Measurements from ENCODE around the gene SMIM23. TPM values are rescaled to one million over a fixed set of nuclear protein-coding genes. Genes with fewer than 3 reads are reported as not detected.

Gene SMIM23
- total RNA-seq, 2 donors from 2014 or later, result not detected

DNA sequence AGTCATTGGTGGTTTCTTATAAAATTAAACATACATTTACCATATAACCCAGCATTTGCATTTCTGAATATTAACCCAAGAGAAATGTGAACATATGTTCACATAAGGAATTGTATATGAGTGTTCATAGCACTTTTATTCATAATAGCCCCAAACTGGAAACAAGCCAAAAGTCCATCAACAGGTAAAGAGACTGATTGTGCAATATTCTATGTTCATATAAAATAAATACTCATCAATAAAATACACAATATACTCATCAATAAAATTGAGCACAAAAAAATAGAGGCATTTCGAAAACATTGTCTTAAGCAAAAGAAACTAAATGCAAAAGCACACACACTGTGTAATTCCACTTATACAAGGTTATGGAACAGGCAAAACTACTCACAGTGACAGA lies 3.7 kb downstream of the SMIM23 start:
- H3K36me3 ChIP-seq, result no peaks in the 10 kb centered on the region
- TF ChIP-seq, protein P1, sequence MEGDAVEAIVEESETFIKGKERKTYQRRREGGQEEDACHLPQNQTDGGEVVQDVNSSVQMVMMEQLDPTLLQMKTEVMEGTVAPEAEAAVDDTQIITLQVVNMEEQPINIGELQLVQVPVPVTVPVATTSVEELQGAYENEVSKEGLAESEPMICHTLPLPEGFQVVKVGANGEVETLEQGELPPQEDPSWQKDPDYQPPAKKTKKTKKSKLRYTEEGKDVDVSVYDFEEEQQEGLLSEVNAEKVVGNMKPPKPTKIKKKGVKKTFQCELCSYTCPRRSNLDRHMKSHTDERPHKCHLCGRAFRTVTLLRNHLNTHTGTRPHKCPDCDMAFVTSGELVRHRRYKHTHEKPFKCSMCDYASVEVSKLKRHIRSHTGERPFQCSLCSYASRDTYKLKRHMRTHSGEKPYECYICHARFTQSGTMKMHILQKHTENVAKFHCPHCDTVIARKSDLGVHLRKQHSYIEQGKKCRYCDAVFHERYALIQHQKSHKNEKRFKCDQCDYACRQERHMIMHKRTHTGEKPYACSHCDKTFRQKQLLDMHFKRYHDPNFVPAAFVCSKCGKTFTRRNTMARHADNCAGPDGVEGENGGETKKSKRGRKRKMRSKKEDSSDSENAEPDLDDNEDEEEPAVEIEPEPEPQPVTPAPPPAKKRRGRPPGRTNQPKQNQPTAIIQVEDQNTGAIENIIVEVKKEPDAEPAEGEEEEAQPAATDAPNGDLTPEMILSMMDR (IDR thresholded peaks at IDR 0.05), result no peak
- no peaks in the 10 kb centered on the region for H3K4me1 ChIP-seq
- no peaks in the 10 kb centered on the region for H3K27me3 ChIP-seq
- H3K9me3 ChIP-seq, result no peaks in the 10 kb centered on the region
- DNase-seq (ENCODE audit: low spot score), result no peak
- no peak overlapping the region for H3K4me3 ChIP-seq
- H3K27ac ChIP-seq, result no peak overlapping the region

DNA sequence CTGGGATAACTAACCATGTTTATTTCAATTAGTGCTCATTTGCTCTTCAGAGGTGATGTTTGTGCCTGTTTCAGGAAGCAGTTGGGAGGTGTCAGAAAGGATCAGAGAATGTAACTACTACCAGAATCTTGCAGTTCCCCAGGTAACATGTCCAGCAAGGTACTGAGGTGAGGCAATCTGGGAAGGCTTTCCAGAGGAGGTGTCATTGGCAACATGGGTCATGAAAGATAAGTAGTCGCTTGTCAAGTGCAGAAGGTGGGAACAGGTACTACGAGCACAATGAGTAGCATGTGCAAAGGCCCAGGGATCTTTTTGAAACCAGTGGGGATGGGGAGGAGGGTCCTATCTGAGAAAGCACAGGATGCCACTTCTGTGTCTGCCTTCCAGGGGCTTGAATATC lies 4.8 kb downstream of the SMIM23 start:
- H3K27me3 ChIP-seq, result no peaks in the 10 kb centered on the region
- H3K27ac ChIP-seq, result no peak overlapping the region
- H3K4me1 ChIP-seq, result no peaks in the 10 kb centered on the region
- H3K36me3 ChIP-seq, result no peaks in the 10 kb centered on the region
- no peaks in the 10 kb centered on the region for H3K9me3 ChIP-seq
- no peak for DNase-seq (ENCODE audit: low spot score)
- no peak overlapping the region for H3K4me3 ChIP-seq
- TF ChIP-seq, protein P1 (IDR thresholded peaks at IDR 0.05), result no peak

DNA sequence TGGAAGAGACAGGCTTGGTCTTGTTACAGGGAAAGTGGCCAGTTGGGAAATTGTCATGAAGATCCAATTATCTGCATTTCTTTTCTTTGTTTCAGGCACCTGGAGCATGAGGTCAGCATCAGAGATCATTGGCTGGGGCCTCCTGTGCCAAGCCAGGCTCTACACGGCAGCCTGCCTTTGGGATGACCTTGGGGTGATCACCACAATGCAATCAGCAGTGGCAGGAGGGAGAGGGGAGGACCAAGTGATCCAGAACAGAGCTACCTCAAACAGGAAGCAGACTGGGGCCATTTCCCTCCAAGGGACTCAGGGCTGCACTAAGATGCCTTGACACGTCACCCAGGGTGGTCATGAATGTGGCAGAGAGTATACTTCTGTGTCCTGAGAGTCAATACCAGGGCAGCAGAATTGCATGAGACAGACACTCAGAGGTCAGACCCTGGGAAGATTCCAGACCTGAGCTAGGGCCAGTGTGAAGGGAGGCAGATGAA lies 8.9 kb downstream of the SMIM23 start:
- no peak overlapping the region for H3K27ac ChIP-seq
- H3K9me3 ChIP-seq, result no peaks in the 10 kb centered on the region
- no peaks in the 10 kb centered on the region for H3K4me1 ChIP-seq
- H3K36me3 ChIP-seq, result no peaks in the 10 kb centered on the region
- no peak overlapping the region for H3K4me3 ChIP-seq
- TF ChIP-seq, protein P1 (IDR thresholded peaks at IDR 0.05), result no peak
- DNase-seq (ENCODE audit: low spot score), result no peak
- no peaks in the 10 kb centered on the region for H3K27me3 ChIP-seq

DNA sequence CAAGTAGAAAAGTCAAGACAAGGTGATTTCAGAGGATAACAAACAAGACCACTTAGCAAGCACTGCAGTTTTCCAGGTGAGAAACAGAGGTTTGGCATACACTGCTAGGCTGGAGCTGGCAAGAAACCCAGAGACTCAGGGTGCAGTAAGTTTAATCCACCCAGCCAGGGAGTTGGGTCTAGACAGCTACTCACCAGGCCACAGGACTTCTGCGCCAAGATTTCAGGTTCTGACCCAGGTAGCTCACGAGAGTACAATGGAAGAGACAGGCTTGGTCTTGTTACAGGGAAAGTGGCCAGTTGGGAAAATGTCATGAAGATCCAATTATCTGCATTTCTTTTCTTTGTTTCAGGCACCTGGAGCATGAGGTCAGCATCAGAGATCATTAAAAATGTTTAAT lies 9.8 kb downstream of the SMIM23 start:
- Histone ChIP-seq H3K27me3 (no peaks in the 10 kb centered on the region), H3K4me1 (no peaks in the 10 kb centered on the region), H3K9me3 (no peaks in the 10 kb centered on the region), H3K36me3 (no peaks in the 10 kb centered on the region), H3K27ac (no peak overlapping the region), H3K4me3 (no peak overlapping the region)
- TF ChIP-seq, protein P1 (IDR thresholded peaks at IDR 0.05), result no peak
- no peak for DNase-seq (ENCODE audit: low spot score)

DNA sequence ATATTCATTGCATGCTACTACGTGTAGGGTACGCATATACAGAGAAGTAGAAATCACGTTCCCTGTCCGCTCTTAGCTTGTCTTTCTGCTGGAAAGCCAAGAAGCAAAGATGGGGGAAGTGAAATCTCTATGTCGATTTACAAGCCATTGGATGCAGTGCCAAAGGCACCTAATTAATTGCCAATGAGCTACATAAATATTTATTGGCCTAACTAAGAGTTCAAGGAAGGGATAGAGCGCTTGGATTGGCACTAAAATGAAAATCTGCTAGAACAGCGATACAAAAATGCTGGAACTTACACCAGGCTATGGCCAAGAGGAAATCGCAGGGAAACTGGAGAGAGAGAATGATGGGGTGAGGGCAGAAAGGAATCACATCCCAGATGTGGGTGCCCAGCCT lies 10.8 kb downstream of the SMIM23 start:
- Histone ChIP-seq H3K4me3 (no peak overlapping the region), H3K9me3 (no peaks in the 10 kb centered on the region)

DNA sequence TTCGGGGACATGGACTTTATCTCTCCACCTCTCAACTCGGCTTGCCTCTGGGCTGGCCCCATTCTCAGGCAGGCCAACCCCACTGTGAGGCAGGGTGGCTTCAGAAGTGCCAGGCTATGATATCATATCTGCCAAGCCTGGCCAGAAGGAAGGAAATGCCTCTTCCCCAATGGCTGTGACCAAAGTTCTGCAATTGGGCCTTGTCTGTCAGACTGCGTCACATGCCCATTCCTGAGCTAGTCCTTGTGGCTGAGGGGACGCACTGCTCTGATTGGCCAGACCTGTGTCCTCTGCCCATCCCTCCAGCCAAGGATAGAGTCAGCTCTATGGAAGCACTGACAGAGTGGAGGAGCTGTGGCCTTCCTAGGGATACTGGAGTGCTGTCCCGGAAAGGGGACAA lies 11.9 kb downstream of the SMIM23 start:
- H3K4me3 ChIP-seq, result no peak overlapping the region
- no peak for DNase-seq (ENCODE audit: low spot score)
- no peaks in the 10 kb centered on the region for H3K4me1 ChIP-seq
- no peaks in the 10 kb centered on the region for H3K9me3 ChIP-seq
- H3K27me3 ChIP-seq, result no peaks in the 10 kb centered on the region
- H3K27ac ChIP-seq, result no peak overlapping the region
- TF ChIP-seq, protein P1 (IDR thresholded peaks at IDR 0.05), result no peak
- H3K36me3 ChIP-seq, result no peaks in the 10 kb centered on the region

More for the DNA sequence above, 10.8 kb downstream of the SMIM23 start:
- no peaks in the 10 kb centered on the region for H3K4me1 ChIP-seq
- no peak for DNase-seq (ENCODE audit: low spot score)
- TF ChIP-seq, protein P1 (IDR thresholded peaks at IDR 0.05), result no peak
- H3K27me3 ChIP-seq, result no peaks in the 10 kb centered on the region
- H3K36me3 ChIP-seq, result no peaks in the 10 kb centered on the region
- H3K27ac ChIP-seq, result no peak overlapping the region
